SK-N-SH (cell line): Measurements from ENCODE around the gene CRIP3.

Experiments
- CHD2 ChIP-seq: fragments of 150-350 bp; IDR thresholded peaks from 2 replicates; pipeline ENCODE4 v1.6.1; 2018; ENCODE audit warnings: low read length; ENCODE audit not compliant: partially characterized antibody
- CTCF ChIP-seq: fragments of 200-600 bp; sonication (generic); IDR thresholded peaks from 2 replicates; pipeline ENCODE4 v1.6.1; 2017; ENCODE audit warnings: antibody characterized with exemption, mild to moderate bottlenecking, moderate library complexity
- EP300 ChIP-seq, 2 experiments: IDR thresholded peaks; 2 replicates each; pipeline versions ENCODE4 v1.4.0 to v1.6.1; 2012; ENCODE audit warnings: borderline replicate concordance in 1 of 2, low read depth in 1 of 2, low read length in 1 of 2
- EZH2phosphoT487 ChIP-seq: fragments of 200-600 bp; sonication (generic); IDR thresholded peaks from 2 replicates; pipeline ENCODE4 v1.6.1; 2017; ENCODE audit warnings: low read depth, mixed run types, mild to moderate bottlenecking, antibody characterized with exemption, moderate library complexity, borderline replicate concordance
- FOSL2 ChIP-seq: IDR thresholded peaks from 2 replicates; pipeline ENCODE4 v1.4.0; 2012; ENCODE audit warnings: low read depth, mild to moderate bottlenecking, moderate library complexity, borderline replicate concordance
- FOXM1 ChIP-seq: IDR thresholded peaks from 2 replicates; pipeline ENCODE4 v1.4.0; 2012; ENCODE audit warnings: low read depth, mild to moderate bottlenecking
- PBX3 ChIP-seq: IDR thresholded peaks from 2 replicates; pipeline ENCODE4; 2012
- RAD21 ChIP-seq: IDR thresholded peaks from 2 replicates; pipeline ENCODE4 v1.6.1; 2012; ENCODE audit warnings: mild to moderate bottlenecking, low read length
- REST ChIP-seq: IDR thresholded peaks from 2 replicates; pipeline ENCODE4 v1.6.1; 2012; ENCODE audit warnings: mild to moderate bottlenecking, low read depth, low read length, moderate library complexity
- TAF1 ChIP-seq: IDR thresholded peaks from 2 replicates; pipeline ENCODE4 v1.6.1; 2012; ENCODE audit warnings: low read depth, mild to moderate bottlenecking, low read length, moderate library complexity, borderline replicate concordance
- TEAD4 ChIP-seq: IDR thresholded peaks from 2 replicates; pipeline ENCODE4 v1.4.0; 2012; ENCODE audit warnings: mild to moderate bottlenecking, borderline replicate concordance; ENCODE audit not compliant: insufficient read depth

- no peak for TF ChIP-seq EP300 (IDR thresholded peaks at IDR 0.05; ENCODE audit: borderline replicate concordance in 1 of 2, low read depth in 1 of 2, low read length in 1 of 2)
- no peak for TF ChIP-seq REST
- no peak for TF ChIP-seq CTCF
- TF ChIP-seq TEAD4, result no peak
- TF ChIP-seq FOSL2, result no peak
- no peak for TF ChIP-seq RAD21
- no peak for TF ChIP-seq FOXM1
- TF ChIP-seq CHD2, result no peak
- no peak for TF ChIP-seq EZH2phosphoT487
- TF ChIP-seq TAF1, result no peak
- no peak for TF ChIP-seq PBX3
Measured at GRCh38 chr6:43310624-43311023, 2.0 kb upstream of the CRIP3 start.
